ENCODE data around the gene CCDC171.

The CCDC171 gene

DNA sequence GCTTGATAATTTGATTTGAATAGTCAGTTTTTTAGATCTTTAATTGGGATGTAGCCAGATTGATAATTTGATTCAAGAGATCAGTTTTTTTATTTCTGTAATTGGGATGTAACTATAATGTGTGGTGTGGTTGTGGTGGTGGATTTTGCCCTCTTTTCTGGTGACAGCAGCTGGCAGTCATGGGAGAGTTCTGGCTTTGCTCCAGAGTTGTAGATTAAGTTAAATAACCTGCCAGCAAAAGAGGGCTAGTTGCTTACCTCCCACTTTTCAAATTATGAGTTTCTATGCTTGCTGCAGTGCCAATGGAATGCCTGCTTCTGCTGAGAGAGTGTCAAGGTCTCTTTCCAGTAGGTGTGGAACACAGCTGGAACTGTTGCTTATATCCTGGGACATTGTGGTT, 315.1 kb downstream of the CCDC171 start:
- H2AFZ ChIP-seq (ENCODE audit: low read length, unreplicated experiment), result no peak overlapping the region
- no peaks in the 10 kb centered on the region for H3K36me3 ChIP-seq (ENCODE audit: insufficient read depth, low read length)
- no peaks in the 10 kb centered on the region for H3K4me1 ChIP-seq (ENCODE audit: control insufficient read depth, insufficient read depth, low read length, unreplicated experiment)
- H3K79me2 ChIP-seq (ENCODE audit: control insufficient read depth, insufficient read depth, low read length, unreplicated experiment), result no peaks in the 10 kb centered on the region
- H3K27ac ChIP-seq (ENCODE audit: low read depth, low read length), result no peak overlapping the region
- H3K4me3 ChIP-seq (ENCODE audit: low read depth, low read length), result no peak overlapping the region
- H3K27me3 ChIP-seq (ENCODE audit: insufficient read depth, low read length), result no peaks in the 10 kb centered on the region

GRCh38 chr9:15873573-15874177, 320.8 kb downstream of the CCDC171 start:
- Histone ChIP-seq H3K4me1 (ENCODE audit: control insufficient read depth, insufficient read depth, low read length, unreplicated experiment) (peaks cover 7% of the 10 kb centered on the region), H3K79me2 (ENCODE audit: control insufficient read depth, insufficient read depth, low read length, unreplicated experiment) (no peaks in the 10 kb centered on the region), H3K27ac (ENCODE audit: low read depth, low read length) (no peak overlapping the region), H3K36me3 (ENCODE audit: insufficient read depth, low read length) (no peaks in the 10 kb centered on the region), H3K4me3 (ENCODE audit: low read depth, low read length) (no peak overlapping the region), H3K27me3 (ENCODE audit: insufficient read depth, low read length) (no peaks in the 10 kb centered on the region), H2AFZ (ENCODE audit: low read length, unreplicated experiment) (peak overlapping the region; percentile 26)

DNA sequence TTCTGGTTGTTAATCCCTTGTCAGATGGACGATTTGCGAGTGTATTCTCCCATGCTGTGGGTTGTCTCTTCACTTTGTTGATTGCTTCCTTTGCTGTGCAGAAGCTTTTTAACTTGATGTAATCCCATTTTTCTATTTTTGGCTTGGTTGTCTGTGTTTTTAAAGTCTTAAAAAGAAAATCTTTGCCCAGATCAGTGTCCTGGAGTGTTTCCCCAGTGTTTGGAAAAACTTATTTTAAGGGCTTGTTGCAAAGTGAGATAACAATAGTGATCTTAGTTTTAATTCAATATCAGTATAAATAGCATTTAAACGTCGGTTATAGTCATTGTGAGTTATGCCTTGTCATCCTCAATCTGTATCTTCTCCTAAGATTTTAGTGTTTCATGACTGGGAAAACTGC, 329.5 kb downstream of the CCDC171 start:
- no peak overlapping the region for H3K27ac ChIP-seq (ENCODE audit: low read depth, low read length)
- H3K36me3 ChIP-seq (ENCODE audit: insufficient read depth, low read length), result no peaks in the 10 kb centered on the region
- no peak overlapping the region for H2AFZ ChIP-seq (ENCODE audit: low read length, unreplicated experiment)
- H3K79me2 ChIP-seq (ENCODE audit: control insufficient read depth, insufficient read depth, low read length, unreplicated experiment), result no peaks in the 10 kb centered on the region
- H3K4me1 ChIP-seq (ENCODE audit: control insufficient read depth, insufficient read depth, low read length, unreplicated experiment), result no peaks in the 10 kb centered on the region
- no peaks in the 10 kb centered on the region for H3K27me3 ChIP-seq (ENCODE audit: insufficient read depth, low read length)
- H3K4me3 ChIP-seq (ENCODE audit: low read depth, low read length), result no peak overlapping the region

- Histone ChIP-seq H3K27me3 (ENCODE audit: insufficient read depth, low read length) (no peaks in the 10 kb centered on the region), H3K4me3 (ENCODE audit: low read depth, low read length) (no peak overlapping the region), H3K27ac (ENCODE audit: low read depth, low read length) (no peak overlapping the region), H2AFZ (ENCODE audit: low read length, unreplicated experiment) (no peak overlapping the region), H3K4me1 (ENCODE audit: control insufficient read depth, insufficient read depth, low read length, unreplicated experiment) (no peaks in the 10 kb centered on the region), H3K36me3 (ENCODE audit: insufficient read depth, low read length) (no peaks in the 10 kb centered on the region), H3K79me2 (ENCODE audit: control insufficient read depth, insufficient read depth, low read length, unreplicated experiment) (no peaks in the 10 kb centered on the region)
Measured at GRCh38 chr9:15882883-15883282, 330.0 kb downstream of the CCDC171 start.

DNA sequence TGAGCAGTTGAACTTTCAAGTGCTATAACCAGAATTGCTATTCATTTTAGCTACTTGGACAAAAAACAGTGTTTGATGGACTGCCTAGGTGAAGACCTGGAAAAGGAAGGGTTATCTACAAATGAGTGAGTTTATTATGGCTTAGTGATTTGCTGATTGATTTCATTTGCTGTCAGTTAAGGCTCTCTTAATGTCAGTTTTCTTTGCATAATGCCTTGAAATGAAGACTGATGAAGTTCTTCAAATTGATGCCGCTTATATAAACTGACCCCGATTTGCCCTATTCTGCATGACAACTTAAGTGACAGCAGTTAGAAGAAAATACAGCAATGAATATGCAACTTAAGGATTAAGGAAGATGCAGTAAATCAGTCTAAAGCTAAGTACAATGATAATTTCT, 332.6 kb downstream of the CCDC171 start:
- Histone ChIP-seq H2AFZ (ENCODE audit: low read length, unreplicated experiment) (no peak overlapping the region), H3K27me3 (ENCODE audit: insufficient read depth, low read length) (no peaks in the 10 kb centered on the region), H3K4me3 (ENCODE audit: low read depth, low read length) (no peak overlapping the region), H3K4me1 (ENCODE audit: control insufficient read depth, insufficient read depth, low read length, unreplicated experiment) (no peaks in the 10 kb centered on the region), H3K79me2 (ENCODE audit: control insufficient read depth, insufficient read depth, low read length, unreplicated experiment) (no peaks in the 10 kb centered on the region), H3K36me3 (ENCODE audit: insufficient read depth, low read length) (no peaks in the 10 kb centered on the region), H3K27ac (ENCODE audit: low read depth, low read length) (no peak overlapping the region)

DNA sequence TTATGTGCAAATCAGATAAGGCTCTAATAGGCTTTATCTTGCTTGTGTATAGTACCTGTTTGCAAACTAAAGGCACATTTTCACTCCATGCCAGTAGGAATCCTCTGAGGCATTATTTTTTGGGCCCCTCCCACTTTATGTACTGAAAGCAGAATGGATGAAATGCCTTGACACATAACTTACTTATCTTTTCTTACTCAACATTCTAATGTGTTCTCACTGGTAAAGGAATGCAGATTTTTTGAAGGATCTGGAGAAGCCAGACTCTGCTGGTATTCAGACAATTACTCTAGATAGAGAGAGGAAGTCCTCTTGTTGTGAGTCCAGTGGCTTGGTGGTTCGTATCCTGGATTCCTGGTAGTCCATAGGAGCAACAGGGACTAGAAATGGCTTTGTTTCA, 336.7 kb downstream of the CCDC171 start:
- no peaks in the 10 kb centered on the region for H3K36me3 ChIP-seq (ENCODE audit: insufficient read depth, low read length)
- no peaks in the 10 kb centered on the region for H3K79me2 ChIP-seq (ENCODE audit: control insufficient read depth, insufficient read depth, low read length, unreplicated experiment)
- H2AFZ ChIP-seq (ENCODE audit: low read length, unreplicated experiment), result no peak overlapping the region
- no peak overlapping the region for H3K4me3 ChIP-seq (ENCODE audit: low read depth, low read length)
- no peaks in the 10 kb centered on the region for H3K27me3 ChIP-seq (ENCODE audit: insufficient read depth, low read length)
- H3K4me1 ChIP-seq (ENCODE audit: control insufficient read depth, insufficient read depth, low read length, unreplicated experiment), result no peaks in the 10 kb centered on the region
- H3K27ac ChIP-seq (ENCODE audit: low read depth, low read length), result no peak overlapping the region

DNA sequence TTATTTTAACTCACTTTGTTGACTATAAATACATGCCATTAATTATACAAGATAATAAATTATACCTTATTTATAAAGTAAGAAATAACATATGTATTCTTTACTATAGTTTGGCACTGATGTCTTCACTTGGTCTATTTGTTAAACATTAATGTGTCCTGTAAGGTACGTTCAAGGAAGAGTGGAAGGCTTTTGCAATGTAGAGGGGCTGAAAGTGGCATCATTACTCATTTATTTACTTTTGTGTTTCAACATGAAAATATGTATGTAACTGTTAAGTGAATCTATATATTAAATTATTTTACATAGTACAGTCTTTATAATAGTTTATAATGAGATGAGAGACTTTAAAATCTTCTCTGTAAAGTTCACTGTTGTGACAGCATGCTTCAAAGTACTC, 348.7 kb downstream of the CCDC171 start:
- H3K36me3 ChIP-seq (ENCODE audit: insufficient read depth, low read length), result no peaks in the 10 kb centered on the region
- no peak overlapping the region for H2AFZ ChIP-seq (ENCODE audit: low read length, unreplicated experiment)
- no peaks in the 10 kb centered on the region for H3K27me3 ChIP-seq (ENCODE audit: insufficient read depth, low read length)
- H3K4me1 ChIP-seq (ENCODE audit: control insufficient read depth, insufficient read depth, low read length, unreplicated experiment), result no peaks in the 10 kb centered on the region
- H3K27ac ChIP-seq (ENCODE audit: low read depth, low read length), result no peak overlapping the region
- H3K4me3 ChIP-seq (ENCODE audit: low read depth, low read length), result no peak overlapping the region
- H3K79me2 ChIP-seq (ENCODE audit: control insufficient read depth, insufficient read depth, low read length, unreplicated experiment), result no peaks in the 10 kb centered on the region

- Histone ChIP-seq H3K4me1 (ENCODE audit: control insufficient read depth, insufficient read depth, low read length, unreplicated experiment) (peaks cover 7% of the 10 kb centered on the region), H3K36me3 (ENCODE audit: insufficient read depth, low read length) (no peaks in the 10 kb centered on the region), H2AFZ (ENCODE audit: low read length, unreplicated experiment) (no peak overlapping the region), H3K27ac (ENCODE audit: low read depth, low read length) (peak overlapping the region; percentile 57; the same call in 1 of the 2 replicates), H3K27me3 (ENCODE audit: insufficient read depth, low read length) (no peaks in the 10 kb centered on the region), H3K79me2 (ENCODE audit: control insufficient read depth, insufficient read depth, low read length, unreplicated experiment) (no peaks in the 10 kb centered on the region), H3K4me3 (ENCODE audit: low read depth, low read length) (no peak overlapping the region)
Measured at GRCh38 chr9:15909297-15909696, 356.5 kb downstream of the CCDC171 start.

- Histone ChIP-seq H3K4me3 (ENCODE audit: low read depth, low read length) (no peak overlapping the region), H3K36me3 (ENCODE audit: insufficient read depth, low read length) (no peaks in the 10 kb centered on the region), H3K79me2 (ENCODE audit: control insufficient read depth, insufficient read depth, low read length, unreplicated experiment) (no peaks in the 10 kb centered on the region), H3K4me1 (ENCODE audit: control insufficient read depth, insufficient read depth, low read length, unreplicated experiment) (no peaks in the 10 kb centered on the region), H2AFZ (ENCODE audit: low read length, unreplicated experiment) (no peak overlapping the region), H3K27me3 (ENCODE audit: insufficient read depth, low read length) (no peaks in the 10 kb centered on the region), H3K27ac (ENCODE audit: low read depth, low read length) (no peak overlapping the region)
Measured at GRCh38 chr9:15915711-15916110, 362.9 kb downstream of the CCDC171 start.

GRCh38 chr9:15927161-15927560, 374.3 kb downstream of the CCDC171 start:
- Histone ChIP-seq H3K27ac (ENCODE audit: low read depth, low read length) (no peak overlapping the region), H2AFZ (ENCODE audit: low read length, unreplicated experiment) (peak overlapping the region; percentile 21), H3K27me3 (ENCODE audit: insufficient read depth, low read length) (no peaks in the 10 kb centered on the region), H3K36me3 (ENCODE audit: insufficient read depth, low read length) (no peaks in the 10 kb centered on the region), H3K4me1 (ENCODE audit: control insufficient read depth, insufficient read depth, low read length, unreplicated experiment) (peaks cover 3% of the 10 kb centered on the region), H3K79me2 (ENCODE audit: control insufficient read depth, insufficient read depth, low read length, unreplicated experiment) (no peaks in the 10 kb centered on the region), H3K4me3 (ENCODE audit: low read depth, low read length) (no peak overlapping the region)

DNA sequence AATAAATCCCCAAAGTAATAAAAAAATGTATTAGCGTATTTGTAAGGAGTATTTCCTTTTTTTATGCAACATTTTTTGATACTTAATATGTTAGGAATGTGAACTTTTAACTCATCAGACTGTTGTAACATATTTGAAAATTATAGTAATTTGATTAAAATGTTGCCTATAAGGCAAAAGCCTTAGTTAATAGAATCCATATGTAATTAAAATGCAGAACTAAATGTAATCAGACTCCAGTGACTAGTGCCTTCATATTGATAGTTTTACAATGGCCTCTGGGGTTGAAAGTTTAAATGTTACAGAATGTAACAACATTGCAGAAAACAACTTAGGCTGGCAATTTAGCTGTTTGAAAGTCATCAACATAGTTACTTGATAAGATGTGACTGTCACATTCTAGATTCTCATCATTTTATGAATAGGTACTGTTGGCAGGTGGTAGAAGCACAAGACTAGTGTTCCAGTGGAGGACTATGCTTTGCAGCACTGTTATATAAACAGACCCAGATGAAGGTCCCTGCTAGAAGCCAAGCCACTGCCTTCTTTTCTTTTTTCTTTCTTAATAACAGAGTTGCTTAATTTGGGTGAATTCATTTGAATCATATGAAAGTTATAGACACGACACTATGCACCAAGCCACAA, 382.9 kb downstream of the CCDC171 start:
- peaks cover 26% of the 10 kb centered on the region for H3K4me1 ChIP-seq (ENCODE audit: control insufficient read depth, insufficient read depth, low read length, unreplicated experiment)
- H3K27me3 ChIP-seq (ENCODE audit: insufficient read depth, low read length), result no peaks in the 10 kb centered on the region
- peak overlapping the region; percentile 50 for H3K27ac ChIP-seq (ENCODE audit: low read depth, low read length)
- H3K79me2 ChIP-seq (ENCODE audit: control insufficient read depth, insufficient read depth, low read length, unreplicated experiment), result no peaks in the 10 kb centered on the region
- peak overlapping the region; percentile 4 for H2AFZ ChIP-seq (ENCODE audit: low read length, unreplicated experiment)
- peaks cover 6% of the 10 kb centered on the region; the same call in 1 of the 2 replicates for H3K36me3 ChIP-seq (ENCODE audit: insufficient read depth, low read length)
- no peak overlapping the region for H3K4me3 ChIP-seq (ENCODE audit: low read depth, low read length)

Data from ACC112 (cell line).